ENCODE data around the gene CASS4. TPM values are rescaled to one million over a fixed set of nuclear protein-coding genes. Genes with fewer than 3 reads are reported as not detected.

The CASS4 gene
- total RNA-seq, 4 donors from 2014 or later, result 0.62 to 9.1 (median 3.7) TPM

- Histone ChIP-seq H3K4me1 (no peaks in the 10 kb centered on the region), H3K4me3 (no peak overlapping the region), H3K36me3 (no peaks in the 10 kb centered on the region), H3K27me3 (no peaks in the 10 kb centered on the region), H3K27ac (no peak overlapping the region), H3K9me3 (no peaks in the 10 kb centered on the region)
- no peak for TF ChIP-seq POLR2A (IDR thresholded peaks at IDR 0.05)
- TF ChIP-seq, protein P1, sequence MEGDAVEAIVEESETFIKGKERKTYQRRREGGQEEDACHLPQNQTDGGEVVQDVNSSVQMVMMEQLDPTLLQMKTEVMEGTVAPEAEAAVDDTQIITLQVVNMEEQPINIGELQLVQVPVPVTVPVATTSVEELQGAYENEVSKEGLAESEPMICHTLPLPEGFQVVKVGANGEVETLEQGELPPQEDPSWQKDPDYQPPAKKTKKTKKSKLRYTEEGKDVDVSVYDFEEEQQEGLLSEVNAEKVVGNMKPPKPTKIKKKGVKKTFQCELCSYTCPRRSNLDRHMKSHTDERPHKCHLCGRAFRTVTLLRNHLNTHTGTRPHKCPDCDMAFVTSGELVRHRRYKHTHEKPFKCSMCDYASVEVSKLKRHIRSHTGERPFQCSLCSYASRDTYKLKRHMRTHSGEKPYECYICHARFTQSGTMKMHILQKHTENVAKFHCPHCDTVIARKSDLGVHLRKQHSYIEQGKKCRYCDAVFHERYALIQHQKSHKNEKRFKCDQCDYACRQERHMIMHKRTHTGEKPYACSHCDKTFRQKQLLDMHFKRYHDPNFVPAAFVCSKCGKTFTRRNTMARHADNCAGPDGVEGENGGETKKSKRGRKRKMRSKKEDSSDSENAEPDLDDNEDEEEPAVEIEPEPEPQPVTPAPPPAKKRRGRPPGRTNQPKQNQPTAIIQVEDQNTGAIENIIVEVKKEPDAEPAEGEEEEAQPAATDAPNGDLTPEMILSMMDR (IDR thresholded peaks at IDR 0.05), result no peak
- intact Hi-C loops (cut with DNase I; ENCODE audit: low total_unique reads), result no loop called here
- DNase-seq, result no peak
Measured at GRCh38 chr20:56445540-56445939, 33.5 kb downstream of the CASS4 start.

DNA sequence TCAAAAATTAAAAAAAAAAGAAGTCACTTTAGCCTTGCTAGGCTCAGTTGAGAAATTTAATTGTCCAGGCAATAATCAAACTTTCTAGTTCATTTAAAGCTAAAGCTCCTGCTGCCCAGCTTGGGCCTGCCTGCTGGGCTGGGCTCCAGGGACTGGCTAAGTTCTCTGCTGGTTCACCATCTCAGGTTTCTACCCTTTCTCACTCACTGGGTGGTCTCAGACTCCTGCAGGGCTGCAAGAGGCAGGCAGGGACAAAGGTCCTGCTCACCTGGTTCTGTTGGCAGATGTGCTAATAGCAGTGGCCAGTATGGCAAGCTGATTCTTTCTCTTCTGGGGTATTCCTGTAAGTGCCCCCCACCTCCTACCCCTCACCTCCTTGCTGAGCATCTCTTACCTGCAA, 35.2 kb downstream of the CASS4 start:
- H3K27me3 ChIP-seq, result no peaks in the 10 kb centered on the region
- H3K9me3 ChIP-seq, result no peaks in the 10 kb centered on the region
- no peak overlapping the region for H3K4me3 ChIP-seq
- H3K27ac ChIP-seq, result no peak overlapping the region
- no peaks in the 10 kb centered on the region for H3K36me3 ChIP-seq
- H3K4me1 ChIP-seq, result no peaks in the 10 kb centered on the region
- TF ChIP-seq, protein P1 (IDR thresholded peaks at IDR 0.05), result no peak
- TF ChIP-seq POLR2A (IDR thresholded peaks at IDR 0.05), result no peak
- intact Hi-C loops (cut with DNase I; ENCODE audit: low total_unique reads), result no loop called here
- DNase-seq, result no peak

DNA sequence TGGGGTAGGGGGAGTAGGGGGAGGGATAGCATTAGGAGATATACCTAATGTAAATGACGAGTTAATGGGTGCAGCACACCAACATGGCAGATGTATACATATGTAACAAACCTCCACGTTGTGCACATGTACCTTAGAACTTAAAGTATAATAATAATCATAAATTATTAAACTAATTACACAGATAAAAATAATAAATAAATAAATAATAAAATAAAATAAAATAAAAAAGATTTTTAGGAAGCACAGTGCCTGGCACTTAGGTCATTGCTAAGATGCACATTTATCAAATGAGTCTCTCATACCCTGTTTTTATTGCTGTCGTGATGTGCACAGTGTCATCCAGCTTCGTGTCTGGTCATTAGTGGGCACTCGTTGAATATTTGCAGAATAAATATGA, 37.4 kb downstream of the CASS4 start:
- TF ChIP-seq POLR2A (IDR thresholded peaks at IDR 0.05), result no peak
- TF ChIP-seq, protein P1 (IDR thresholded peaks at IDR 0.05), result no peak
- intact Hi-C loops (cut with DNase I; ENCODE audit: low total_unique reads), result no loop called here
- no peak overlapping the region for H3K27ac ChIP-seq
- no peak for DNase-seq
- H3K27me3 ChIP-seq, result no peaks in the 10 kb centered on the region
- no peaks in the 10 kb centered on the region for H3K4me1 ChIP-seq
- no peaks in the 10 kb centered on the region for H3K36me3 ChIP-seq
- no peak overlapping the region for H3K4me3 ChIP-seq
- H3K9me3 ChIP-seq, result no peaks in the 10 kb centered on the region

GRCh38 chr20:56451056-56451765, 39.2 kb downstream of the CASS4 start:
- Histone ChIP-seq H3K4me3 (no peak overlapping the region), H3K27ac (no peak overlapping the region), H3K9me3 (no peaks in the 10 kb centered on the region), H3K4me1 (no peaks in the 10 kb centered on the region), H3K36me3 (no peaks in the 10 kb centered on the region), H3K27me3 (no peaks in the 10 kb centered on the region)
- TF ChIP-seq, protein P1 (IDR thresholded peaks at IDR 0.05), result no peak
- no peak for TF ChIP-seq POLR2A (IDR thresholded peaks at IDR 0.05)
- no peak for DNase-seq
- intact Hi-C loops (cut with DNase I; ENCODE audit: low total_unique reads), result no loop called here

GRCh38 chr20:56453352-56453751, 41.3 kb downstream of the CASS4 start:
- Histone ChIP-seq H3K4me1 (no peaks in the 10 kb centered on the region), H3K9me3 (no peaks in the 10 kb centered on the region), H3K27ac (no peak overlapping the region), H3K4me3 (no peak overlapping the region), H3K36me3 (no peaks in the 10 kb centered on the region), H3K27me3 (no peaks in the 10 kb centered on the region)
- intact Hi-C loops (cut with DNase I; ENCODE audit: low total_unique reads), result no loop called here
- DNase-seq, result no peak
- no peak for TF ChIP-seq POLR2A (IDR thresholded peaks at IDR 0.05)
- TF ChIP-seq, protein P1 (IDR thresholded peaks at IDR 0.05), result no peak

All from uterus (tissue), 4 donors.